Natural killer cell (primary cell): ENCODE measurements around the gene B4GALT2. TPM values are rescaled to one million over a fixed set of nuclear protein-coding genes. Genes with fewer than 3 reads are reported as not detected.

ENCODE experiments used
- ATAC-seq, 3 donors: fragments of 150-1000 bp in 2 of 3; fragments of 200-7000 bp in 1 of 3; cut with Tn5 transposase; 1 replicate in 1 of 3; 2 replicates in 2 of 3; pipeline ENCODE4 v1.10.0; 2021; ENCODE audit warnings: mild to moderate bottlenecking in 2 of 3, moderate library complexity in 2 of 3
- DNase-seq, 2 donors: peaks; one replicate each; pipeline versions ENCODE4 v3.0.0 to v3.0.0-alpha.2; 2013 to 2021; ENCODE audit warnings: mixed read lengths in 1 of 2
- H3K27ac ChIP-seq: one replicate; pipeline ENCODE4 v1.5.1; 2013; ENCODE audit warnings: mild to moderate bottlenecking, low read length
- H3K27me3 ChIP-seq: one replicate; pipeline ENCODE4 v1.6.1; 2013; ENCODE audit warnings: low read length; ENCODE audit not compliant: control insufficient read depth, insufficient read depth
- H3K36me3 ChIP-seq: one replicate; pipeline ENCODE4 v1.6.1; 2013; ENCODE audit warnings: low read length; ENCODE audit not compliant: control insufficient read depth, insufficient read depth
- H3K4me1 ChIP-seq: one replicate; pipeline ENCODE4 v1.6.1; 2013; ENCODE audit warnings: low read length; ENCODE audit not compliant: control insufficient read depth, insufficient read depth
- H3K4me3 ChIP-seq: one replicate; pipeline ENCODE4 v1.5.1; 2013; ENCODE audit warnings: low read length
- H3K9me3 ChIP-seq: one replicate; pipeline ENCODE4 v1.6.1; 2013; ENCODE audit warnings: low read length; ENCODE audit not compliant: control insufficient read depth, insufficient read depth
- H3K27ac Mint-ChIP-seq, 2 donors: one replicate each; pipeline ENCODE4 v1.8.0; 2022; ENCODE audit warnings: mild to moderate bottlenecking in 2 of 2, mixed read lengths in 2 of 2, moderate library complexity in 1 of 2
- H3K27me3 Mint-ChIP-seq, 2 donors: one replicate each; pipeline ENCODE4 v1.8.0; 2022; ENCODE audit warnings: low read depth in 2 of 2, mixed read lengths in 2 of 2
- H3K36me3 Mint-ChIP-seq: one replicate; pipeline ENCODE4 v1.8.0; 2022; ENCODE audit warnings: mixed read lengths
- H3K4me1 Mint-ChIP-seq, 2 donors: one replicate each; pipeline ENCODE4 v1.8.0; 2022; ENCODE audit warnings: mixed read lengths in 2 of 2
- H3K4me3 Mint-ChIP-seq: one replicate; pipeline ENCODE4 v1.8.0; 2022; ENCODE audit warnings: mild to moderate bottlenecking, moderate library complexity, mixed read lengths
- H3K9me3 Mint-ChIP-seq, 2 donors: one replicate each; pipeline ENCODE4 v1.8.0; 2022; ENCODE audit warnings: mixed read lengths in 2 of 2
- CTCF ChIP-seq: fragments of 200-600 bp; IDR thresholded peaks from one replicate; pipeline ENCODE4 v1.8.0; 2022; ENCODE audit warnings: antibody characterized with exemption
- WGBS: methylation state at CpG from one replicate; pipeline ENCODE4 v1.1.7; 2013; ENCODE audit warnings: missing lambda C conversion rate; ENCODE audit not compliant: insufficient coverage; 5-methylcytosine and 5-hydroxymethylcytosine counted together
- intact Hi-C: fragments of 100-400 bp; cut with micrococcal nuclease; formaldehyde crosslinking; loops from one replicate; pipeline ENCODE4 v1.14.2; 2022
- total RNA-seq, 4 donors: library from RNA; stranded (reverse); fragments of 120-200 nt in 1 of 4; gene quantifications; one replicate each; pipeline versions ENCODE4 v1.2.3 to v1.2.4, GENCODE V29; 2013 to 2022

Gene B4GALT2
- total RNA-seq, 3 donors from 2014 or later (not counting 1 experiment from before 2014, with no cell fraction given), result 1.5 to 5.5 (median 2.2) TPM

- Mint-ChIP-seq H3K36me3 (no peaks in the 10 kb centered on the region), H3K4me1 (peaks cover 0 to 19% of the 10 kb centered on the region in 2 donors), H3K4me3 (no peak overlapping the region), H3K27me3 (peaks cover 19 to 26% of the 10 kb centered on the region in 2 donors), H3K27ac (no peak overlapping the region), H3K9me3 (no peaks in the 10 kb centered on the region)
- Histone ChIP-seq H3K36me3 (no peaks in the 10 kb centered on the region), H3K27me3 (peaks cover 31% of the 10 kb centered on the region), H3K4me3 (no peak overlapping the region), H3K4me1 (peaks cover 30% of the 10 kb centered on the region), H3K27ac (no peak overlapping the region), H3K9me3 (no peaks in the 10 kb centered on the region)
- intact Hi-C loops, result no loop called here
- ATAC-seq, result no peak
- no peak for TF ChIP-seq CTCF
- 87% methylated on average over 12 of the region's 13 CpGs for whole genome bisulfite sequencing
- no peak for DNase-seq
These were observed 47.0 kb upstream of the B4GALT2 start for GRCh38 chr1:43931711-43932660.

GRCh38 chr1:43932786-43933385 is 46.1 kb upstream of the B4GALT2 start:
- Histone ChIP-seq H3K4me3 (no peak overlapping the region), H3K36me3 (no peaks in the 10 kb centered on the region), H3K27ac (no peak overlapping the region), H3K27me3 (peaks cover 31% of the 10 kb centered on the region), H3K4me1 (peaks cover 30% of the 10 kb centered on the region), H3K9me3 (no peaks in the 10 kb centered on the region)
- DNase-seq (no peak), ATAC-seq (no peak)
- no peaks in the 10 kb centered on the region for H3K36me3 Mint-ChIP-seq
- H3K27ac Mint-ChIP-seq, result no peak overlapping the region
- TF ChIP-seq CTCF, result no peak
- no peak overlapping the region for H3K4me3 Mint-ChIP-seq
- intact Hi-C loops, result no loop called here
- peaks cover 0 to 19% of the 10 kb centered on the region in 2 donors for H3K4me1 Mint-ChIP-seq
- H3K9me3 Mint-ChIP-seq, result no peaks in the 10 kb centered on the region
- WGBS, result 34% methylated on average over 8 of the region's 8 CpGs
- H3K27me3 Mint-ChIP-seq, result peaks cover 19 to 26% of the 10 kb centered on the region in 2 donors

GRCh38 chr1:43933386-43934100 is 45.5 kb upstream of the B4GALT2 start, which contains the start of gene ARTN:
Gene ARTN, plus strand, starts transcription at chr1:43933801. Its CDS starts 1,856 bp downstream, at chr1:43935657.
- H3K4me1 Mint-ChIP-seq, result peaks cover 0 to 19% of the 10 kb centered on the region in 2 donors
- H3K4me1 ChIP-seq, result peaks cover 30% of the 10 kb centered on the region
- no peak for TF ChIP-seq CTCF
- DNase-seq (no peak), ATAC-seq (peak in 1 of 3 donors; percentile 5)
- no peaks in the 10 kb centered on the region for H3K9me3 ChIP-seq
- WGBS, result 8% methylated on average over 42 of the region's 42 CpGs
- no peak within 1 kb of the TSS for H3K27ac Mint-ChIP-seq
- H3K4me3 Mint-ChIP-seq, result no peak within 1 kb of the TSS
- peaks cover 31% of the 10 kb centered on the region for H3K27me3 ChIP-seq
- H3K9me3 Mint-ChIP-seq, result no peaks in the 10 kb centered on the region
- H3K27ac ChIP-seq, result no peak within 1 kb of the TSS
- intact Hi-C loops, result loop anchor here (1.0 kb wide), 2 partner anchors 170 to 404 kb away; no protein-coding TSS in a partner anchor
- peaks cover 19 to 27% of the 10 kb centered on the region in 2 donors for H3K27me3 Mint-ChIP-seq
- H3K36me3 Mint-ChIP-seq, result no peaks in the 10 kb centered on the region
- no peaks in the 10 kb centered on the region for H3K36me3 ChIP-seq
- no peak within 1 kb of the TSS for H3K4me3 ChIP-seq
